HG03520 (cell line): Measurements from ENCODE around the gene CELF2.
A peak's percentile ranks its signal among the peaks of the same experiment; 100 is the strongest.

ENCODE experiments used
- ATAC-seq: cut with Tn5 transposase; IDR thresholded peaks from one replicate; pipeline ENCODE4 v1.9.1; 2021; ENCODE audit warnings: mild to moderate bottlenecking, moderate library complexity; ENCODE audit not compliant: unreplicated experiment

The CELF2 gene

GRCh38 chr10:11093771-11094736, 76.4 kb downstream of the CELF2 start:
- ATAC-seq: no peak

- ATAC-seq: no peak
Observed at GRCh38 chr10:11095374-11095801, 77.7 kb downstream of the CELF2 start.

GRCh38 chr10:11096422-11096821, 78.8 kb downstream of the CELF2 start:
- no peak for ATAC-seq

GRCh38 chr10:11097686-11098085, 80.0 kb downstream of the CELF2 start:
- ATAC-seq: peak; percentile 43

GRCh38 chr10:11098666-11099065, 81.0 kb downstream of the CELF2 start:
- no peak for ATAC-seq

GRCh38 chr10:11104772-11105675, 87.4 kb downstream of the CELF2 start:
- ATAC-seq: no peak

- ATAC-seq: no peak
Observed at GRCh38 chr10:11105676-11106004, 88.0 kb downstream of the CELF2 start.

GRCh38 chr10:11106621-11107374, 89.1 kb downstream of the CELF2 start:
- ATAC-seq: no peak

GRCh38 chr10:11107948-11108347, 90.3 kb downstream of the CELF2 start:
- no peak for ATAC-seq

- ATAC-seq: no peak
Observed at GRCh38 chr10:11108356-11108755, 90.7 kb downstream of the CELF2 start.

- no peak for ATAC-seq
Observed at GRCh38 chr10:11109590-11109989, 91.9 kb downstream of the CELF2 start.

- no peak for ATAC-seq
Observed at GRCh38 chr10:11110539-11110938, 92.9 kb downstream of the CELF2 start.

- no peak for ATAC-seq
Observed at GRCh38 chr10:11111490-11111889, 93.8 kb downstream of the CELF2 start.

- ATAC-seq: no peak
Observed at GRCh38 chr10:11112718-11113117, 95.0 kb downstream of the CELF2 start.

GRCh38 chr10:11113156-11113555, 95.5 kb downstream of the CELF2 start:
- peak; percentile 65 for ATAC-seq

- no peak for ATAC-seq
Observed at GRCh38 chr10:11114269-11114668, 96.6 kb downstream of the CELF2 start.

GRCh38 chr10:11115337-11115736, 97.7 kb downstream of the CELF2 start:
- no peak for ATAC-seq

GRCh38 chr10:11116361-11116760, 98.7 kb downstream of the CELF2 start:
- ATAC-seq: no peak

GRCh38 chr10:11116817-11117216, 99.1 kb downstream of the CELF2 start:
- no peak for ATAC-seq

- no peak for ATAC-seq
Observed at GRCh38 chr10:11118686-11119085, 101.0 kb downstream of the CELF2 start.

GRCh38 chr10:11119843-11120242, 102.2 kb downstream of the CELF2 start:
- no peak for ATAC-seq
